Measurements from ENCODE around the gene WDPCP.

DNA sequence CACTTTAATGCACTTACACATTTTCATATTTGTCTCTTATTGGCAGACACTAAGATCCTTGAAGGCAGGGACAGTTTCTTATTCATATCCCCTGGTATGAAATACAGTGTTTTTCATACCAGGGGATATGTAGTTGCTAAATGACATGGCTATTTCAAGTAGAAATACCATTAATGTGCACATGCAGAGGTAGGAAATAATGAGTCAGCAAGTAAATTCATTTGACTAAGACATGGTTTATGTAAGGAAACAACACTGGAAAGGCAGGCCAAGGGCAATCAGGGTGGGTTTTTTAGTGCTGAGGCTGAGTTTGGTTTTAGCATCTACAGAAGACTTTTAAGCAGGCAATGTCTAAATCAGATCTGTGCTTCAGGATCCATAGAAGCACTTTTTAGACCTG is 155.9 kb downstream of the WDPCP start:
- TF ChIP-seq, protein P1, sequence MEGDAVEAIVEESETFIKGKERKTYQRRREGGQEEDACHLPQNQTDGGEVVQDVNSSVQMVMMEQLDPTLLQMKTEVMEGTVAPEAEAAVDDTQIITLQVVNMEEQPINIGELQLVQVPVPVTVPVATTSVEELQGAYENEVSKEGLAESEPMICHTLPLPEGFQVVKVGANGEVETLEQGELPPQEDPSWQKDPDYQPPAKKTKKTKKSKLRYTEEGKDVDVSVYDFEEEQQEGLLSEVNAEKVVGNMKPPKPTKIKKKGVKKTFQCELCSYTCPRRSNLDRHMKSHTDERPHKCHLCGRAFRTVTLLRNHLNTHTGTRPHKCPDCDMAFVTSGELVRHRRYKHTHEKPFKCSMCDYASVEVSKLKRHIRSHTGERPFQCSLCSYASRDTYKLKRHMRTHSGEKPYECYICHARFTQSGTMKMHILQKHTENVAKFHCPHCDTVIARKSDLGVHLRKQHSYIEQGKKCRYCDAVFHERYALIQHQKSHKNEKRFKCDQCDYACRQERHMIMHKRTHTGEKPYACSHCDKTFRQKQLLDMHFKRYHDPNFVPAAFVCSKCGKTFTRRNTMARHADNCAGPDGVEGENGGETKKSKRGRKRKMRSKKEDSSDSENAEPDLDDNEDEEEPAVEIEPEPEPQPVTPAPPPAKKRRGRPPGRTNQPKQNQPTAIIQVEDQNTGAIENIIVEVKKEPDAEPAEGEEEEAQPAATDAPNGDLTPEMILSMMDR (conservative IDR thresholded peaks at IDR 0.05; ENCODE audit: low read depth in 2 of 2), result no peak
- TF ChIP-seq POLR2AphosphoS5 (IDR thresholded peaks at IDR 0.05; ENCODE audit: low read depth) (no peak), JUNB (IDR thresholded peaks at IDR 0.05; ENCODE audit: unreplicated experiment) (no peak), EZH2phosphoT487 (IDR thresholded peaks at IDR 0.05; ENCODE audit: unreplicated experiment) (no peak), EZH2 (IDR thresholded peaks at IDR 0.05; ENCODE audit: low read depth, unreplicated experiment) (no peak), STAT1 (IDR thresholded peaks at IDR 0.05; ENCODE audit: unreplicated experiment) (no peak)
- TF ChIP-seq, protein P2, sequence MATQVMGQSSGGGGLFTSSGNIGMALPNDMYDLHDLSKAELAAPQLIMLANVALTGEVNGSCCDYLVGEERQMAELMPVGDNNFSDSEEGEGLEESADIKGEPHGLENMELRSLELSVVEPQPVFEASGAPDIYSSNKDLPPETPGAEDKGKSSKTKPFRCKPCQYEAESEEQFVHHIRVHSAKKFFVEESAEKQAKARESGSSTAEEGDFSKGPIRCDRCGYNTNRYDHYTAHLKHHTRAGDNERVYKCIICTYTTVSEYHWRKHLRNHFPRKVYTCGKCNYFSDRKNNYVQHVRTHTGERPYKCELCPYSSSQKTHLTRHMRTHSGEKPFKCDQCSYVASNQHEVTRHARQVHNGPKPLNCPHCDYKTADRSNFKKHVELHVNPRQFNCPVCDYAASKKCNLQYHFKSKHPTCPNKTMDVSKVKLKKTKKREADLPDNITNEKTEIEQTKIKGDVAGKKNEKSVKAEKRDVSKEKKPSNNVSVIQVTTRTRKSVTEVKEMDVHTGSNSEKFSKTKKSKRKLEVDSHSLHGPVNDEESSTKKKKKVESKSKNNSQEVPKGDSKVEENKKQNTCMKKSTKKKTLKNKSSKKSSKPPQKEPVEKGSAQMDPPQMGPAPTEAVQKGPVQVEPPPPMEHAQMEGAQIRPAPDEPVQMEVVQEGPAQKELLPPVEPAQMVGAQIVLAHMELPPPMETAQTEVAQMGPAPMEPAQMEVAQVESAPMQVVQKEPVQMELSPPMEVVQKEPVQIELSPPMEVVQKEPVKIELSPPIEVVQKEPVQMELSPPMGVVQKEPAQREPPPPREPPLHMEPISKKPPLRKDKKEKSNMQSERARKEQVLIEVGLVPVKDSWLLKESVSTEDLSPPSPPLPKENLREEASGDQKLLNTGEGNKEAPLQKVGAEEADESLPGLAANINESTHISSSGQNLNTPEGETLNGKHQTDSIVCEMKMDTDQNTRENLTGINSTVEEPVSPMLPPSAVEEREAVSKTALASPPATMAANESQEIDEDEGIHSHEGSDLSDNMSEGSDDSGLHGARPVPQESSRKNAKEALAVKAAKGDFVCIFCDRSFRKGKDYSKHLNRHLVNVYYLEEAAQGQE (IDR thresholded peaks at IDR 0.05; ENCODE audit: unreplicated experiment), result no peak
